Activated CD8-positive, alpha-beta memory T cell treated with anti-CD3 and anti-CD28 coated beads, Interleukin-2, amount 10 ng/mL, durations not matched to agents 7 days and 5 days (primary cell): ENCODE measurements around the gene MOSMO. TPM values are rescaled to one million over a fixed set of nuclear protein-coding genes. Genes with fewer than 3 reads are reported as not detected.

Source experiments
- ATAC-seq: fragments of 150-1000 bp; cut with Tn5 transposase; one replicate; pipeline ENCODE4 v1.10.0; 2021; ENCODE audit warnings: moderate library complexity
- CTCF ChIA-PET: fragments of 350-600 bp; sonication (Branson Sonifier 250); formaldehyde crosslinking; loops from one replicate; lab custom pipeline; 2021; ENCODE audit warnings: antibody characterized with exemption; lab: Charles Lee
- DNase-seq: peaks from one replicate; pipeline ENCODE4 v3.0.0-alpha.2; 2020
- H3K27ac Mint-ChIP-seq: one replicate; pipeline ENCODE4 v1.8.0; 2021; ENCODE audit warnings: mild to moderate bottlenecking, mixed read lengths
- H3K27me3 Mint-ChIP-seq: one replicate; pipeline ENCODE4 v1.8.0; 2021; ENCODE audit warnings: mixed read lengths
- H3K36me3 Mint-ChIP-seq: one replicate; pipeline ENCODE4 v1.8.0; 2021; ENCODE audit warnings: mild to moderate bottlenecking, mixed read lengths
- H3K4me1 Mint-ChIP-seq: one replicate; pipeline ENCODE4 v1.8.0; 2021; ENCODE audit warnings: mixed read lengths
- H3K4me3 Mint-ChIP-seq: one replicate; pipeline ENCODE4 v1.8.0; 2021; ENCODE audit warnings: mild to moderate bottlenecking, moderate library complexity, mixed read lengths
- H3K9me3 Mint-ChIP-seq: one replicate; pipeline ENCODE4 v1.8.0; 2022; ENCODE audit warnings: low read depth, mixed read lengths
- total RNA-seq, 2 experiments: library from RNA; stranded (reverse); gene quantifications; one replicate each; pipeline ENCODE4 v1.2.3, GENCODE V29; 2021

Gene MOSMO
- total RNA-seq, 2 experiments from 2014 or later = 10.2 to 12.6 TPM

- DNase-seq (no peak), ATAC-seq (no peak)
- Mint-ChIP-seq H3K27me3 (no peaks in the 10 kb centered on the region), H3K4me1 (peaks cover 4% of the 10 kb centered on the region), H3K27ac (no peak overlapping the region), H3K4me3 (no peak overlapping the region), H3K9me3 (peaks cover 5% of the 10 kb centered on the region), H3K36me3 (peaks cover 25% of the 10 kb centered on the region)
- CTCF ChIA-PET = interaction anchor here (6.4 kb wide), 1 partner anchor 14 kb away, joined by 32 read pairs; no protein-coding TSS in a partner anchor
Observed at GRCh38 chr16:22063888-22064467, 56.1 kb downstream of the MOSMO start.

GRCh38 chr16:22065252-22065651 lies 57.3 kb downstream of the MOSMO start:
- no peak overlapping the region for H3K4me3 Mint-ChIP-seq
- peaks cover 5% of the 10 kb centered on the region for H3K9me3 Mint-ChIP-seq
- peaks cover 21% of the 10 kb centered on the region for H3K36me3 Mint-ChIP-seq
- H3K27ac Mint-ChIP-seq = no peak overlapping the region
- no peak for DNase-seq
- H3K4me1 Mint-ChIP-seq = no peaks in the 10 kb centered on the region
- no peak for ATAC-seq
- CTCF ChIA-PET = interaction anchor here (6.4 kb wide), 1 partner anchor 13 kb away, joined by 32 read pairs; no protein-coding TSS in a partner anchor
- no peaks in the 10 kb centered on the region for H3K27me3 Mint-ChIP-seq

GRCh38 chr16:22070361-22071330 lies 62.7 kb downstream of the MOSMO start:
- no peak for DNase-seq
- ATAC-seq = no peak
- no peak overlapping the region for H3K27ac Mint-ChIP-seq
- peaks cover 18% of the 10 kb centered on the region for H3K36me3 Mint-ChIP-seq
- H3K9me3 Mint-ChIP-seq = peaks cover 5% of the 10 kb centered on the region
- H3K4me3 Mint-ChIP-seq = no peak overlapping the region
- H3K4me1 Mint-ChIP-seq = no peaks in the 10 kb centered on the region
- H3K27me3 Mint-ChIP-seq = no peaks in the 10 kb centered on the region
- CTCF ChIA-PET = interaction anchor here (0.7 to 1.5 kb wide), 3 partner anchors 9 to 72 kb away, joined by 3 to 4 read pairs (median 3); no protein-coding TSS in a partner anchor

- no peaks in the 10 kb centered on the region for H3K4me1 Mint-ChIP-seq
- CTCF ChIA-PET = interaction anchor here (0.8 to 1.5 kb wide), 3 partner anchors 8 to 72 kb away, joined by 3 to 4 read pairs (median 3); no protein-coding TSS in a partner anchor
- H3K36me3 Mint-ChIP-seq = peaks cover 12% of the 10 kb centered on the region
- peaks cover 5% of the 10 kb centered on the region for H3K9me3 Mint-ChIP-seq
- DNase-seq (no peak), ATAC-seq (no peak)
- no peaks in the 10 kb centered on the region for H3K27me3 Mint-ChIP-seq
- H3K27ac Mint-ChIP-seq = no peak overlapping the region
- no peak overlapping the region for H3K4me3 Mint-ChIP-seq
Observed at GRCh38 chr16:22071331-22071910, 63.5 kb downstream of the MOSMO start.

GRCh38 chr16:22073350-22073749 lies 65.4 kb downstream of the MOSMO start:
- H3K9me3 Mint-ChIP-seq = no peaks in the 10 kb centered on the region
- no peak overlapping the region for H3K27ac Mint-ChIP-seq
- no peaks in the 10 kb centered on the region for H3K27me3 Mint-ChIP-seq
- peaks cover 2% of the 10 kb centered on the region for H3K4me1 Mint-ChIP-seq
- CTCF ChIA-PET = interaction anchor here (0.9 to 1.5 kb wide), 3 partner anchors 44 to 73 kb away, joined by 3 to 6 read pairs (median 3); partner anchors contain the start of gene PDZD9
- no peak overlapping the region for H3K4me3 Mint-ChIP-seq
- DNase-seq (no peak), ATAC-seq (no peak)
- H3K36me3 Mint-ChIP-seq = peaks cover 2% of the 10 kb centered on the region

- ATAC-seq = no peak
- no peaks in the 10 kb centered on the region for H3K9me3 Mint-ChIP-seq
- no peak overlapping the region for H3K27ac Mint-ChIP-seq
- CTCF ChIA-PET = interaction anchor here (1.2 to 5.6 kb wide), 2 partner anchors 24 to 71 kb away, joined by 3 to 296 read pairs; partner anchors contain the start of genes MOSMO and PDZD9
- H3K4me1 Mint-ChIP-seq = peaks cover 2% of the 10 kb centered on the region
- H3K36me3 Mint-ChIP-seq = no peaks in the 10 kb centered on the region
- no peaks in the 10 kb centered on the region for H3K27me3 Mint-ChIP-seq
- H3K4me3 Mint-ChIP-seq = no peak overlapping the region
- DNase-seq = no peak
Observed at GRCh38 chr16:22075043-22075757, 67.3 kb downstream of the MOSMO start.

- Mint-ChIP-seq H3K36me3 (no peaks in the 10 kb centered on the region), H3K9me3 (no peaks in the 10 kb centered on the region), H3K4me3 (no peak overlapping the region), H3K27ac (no peak overlapping the region), H3K27me3 (no peaks in the 10 kb centered on the region), H3K4me1 (peaks cover 2% of the 10 kb centered on the region)
- DNase-seq (no peak), ATAC-seq (no peak)
- CTCF ChIA-PET = interaction anchor here (1.2 to 5.6 kb wide), 2 partner anchors 23 to 72 kb away, joined by 3 to 296 read pairs; partner anchors contain the start of genes MOSMO and PDZD9
Observed at GRCh38 chr16:22075776-22076175, 67.9 kb downstream of the MOSMO start.

GRCh38 chr16:22077700-22078313 lies 69.9 kb downstream of the MOSMO start:
- H3K4me1 Mint-ChIP-seq = peaks cover 2% of the 10 kb centered on the region
- CTCF ChIA-PET = interaction anchor here (0.6 to 5.6 kb wide), 48 partner anchors 11 to 817 kb away, joined by 3 to 296 read pairs (median 5); partner anchors contain the start of genes MOSMO, PDZD9, UQCRC2 and VWA3A
- DNase-seq (peak; percentile 79), ATAC-seq (peak; percentile 58)
- no peaks in the 10 kb centered on the region for H3K36me3 Mint-ChIP-seq
- H3K4me3 Mint-ChIP-seq = no peak overlapping the region
- no peaks in the 10 kb centered on the region for H3K9me3 Mint-ChIP-seq
- no peak overlapping the region for H3K27ac Mint-ChIP-seq
- H3K27me3 Mint-ChIP-seq = no peaks in the 10 kb centered on the region

GRCh38 chr16:22078656-22079055 lies 70.7 kb downstream of the MOSMO start:
- CTCF ChIA-PET = interaction anchor here (0.6 to 5.6 kb wide), 23 partner anchors 8 to 128 kb away, joined by 3 to 296 read pairs (median 6); partner anchors contain the start of genes MOSMO and PDZD9
- H3K27me3 Mint-ChIP-seq = no peaks in the 10 kb centered on the region
- DNase-seq (no peak), ATAC-seq (no peak)
- no peaks in the 10 kb centered on the region for H3K36me3 Mint-ChIP-seq
- H3K4me1 Mint-ChIP-seq = peaks cover 2% of the 10 kb centered on the region
- no peaks in the 10 kb centered on the region for H3K9me3 Mint-ChIP-seq
- H3K4me3 Mint-ChIP-seq = no peak overlapping the region
- no peak overlapping the region for H3K27ac Mint-ChIP-seq

GRCh38 chr16:22081050-22081449 lies 73.1 kb downstream of the MOSMO start:
- Mint-ChIP-seq H3K27ac (no peak overlapping the region), H3K4me1 (peaks cover 2% of the 10 kb centered on the region), H3K9me3 (no peaks in the 10 kb centered on the region), H3K27me3 (no peaks in the 10 kb centered on the region), H3K4me3 (no peak overlapping the region), H3K36me3 (peaks cover 1% of the 10 kb centered on the region)
- no peak for DNase-seq
- CTCF ChIA-PET = interaction anchor here (5.6 kb wide), 1 partner anchor 77 kb away, joined by 296 read pairs; the partner anchor contains the start of genes MOSMO and PDZD9
- no peak for ATAC-seq

- peaks cover 1% of the 10 kb centered on the region for H3K36me3 Mint-ChIP-seq
- H3K4me1 Mint-ChIP-seq = no peaks in the 10 kb centered on the region
- no peak overlapping the region for H3K27ac Mint-ChIP-seq
- no peak overlapping the region for H3K4me3 Mint-ChIP-seq
- CTCF ChIA-PET = no interaction called here
- ATAC-seq (no peak), DNase-seq (no peak)
- no peaks in the 10 kb centered on the region for H3K9me3 Mint-ChIP-seq
- H3K27me3 Mint-ChIP-seq = no peaks in the 10 kb centered on the region
Observed at GRCh38 chr16:22086440-22086839, 78.5 kb downstream of the MOSMO start.

GRCh38 chr16:22088642-22089041 lies 80.7 kb downstream of the MOSMO start:
- Mint-ChIP-seq H3K27ac (no peak overlapping the region), H3K36me3 (peaks cover 1% of the 10 kb centered on the region), H3K27me3 (no peaks in the 10 kb centered on the region), H3K4me3 (no peak overlapping the region), H3K9me3 (no peaks in the 10 kb centered on the region), H3K4me1 (no peaks in the 10 kb centered on the region)
- CTCF ChIA-PET = interaction anchor here (0.9 to 3.3 kb wide), 4 partner anchors 10 to 100 kb away, joined by 3 to 23 read pairs (median 8); no protein-coding TSS in a partner anchor
- no peak for ATAC-seq
- DNase-seq = no peak
